Activated T-cell treated with anti-CD3 and anti-CD28 coated beads, Interleukin-2, amount 50 U/mL, for 4 hours (primary cell): ENCODE measurements around the gene NCOA5. TPM values are rescaled to one million over a fixed set of nuclear protein-coding genes. Genes with fewer than 3 reads are reported as not detected.

ENCODE experiments used
- ATAC-seq, 2 donors: fragments of 200-7000 bp; cut with Tn5 transposase; one replicate each; pipeline ENCODE4 v1.10.0; 2021
- DNase-seq: peaks from one replicate; pipeline ENCODE4 v3.0.0-alpha.2; 2020
- H3K27me3 Mint-ChIP-seq: one replicate; pipeline ENCODE4 v1.8.0; 2021; ENCODE audit warnings: low read depth, mixed read lengths
- H3K36me3 Mint-ChIP-seq: one replicate; pipeline ENCODE4 v1.8.0; 2022; ENCODE audit warnings: mixed read lengths; ENCODE audit not compliant: insufficient read depth
- H3K4me1 Mint-ChIP-seq: one replicate; pipeline ENCODE4 v1.8.0; 2021; ENCODE audit warnings: low read depth, mixed read lengths
- H3K4me3 Mint-ChIP-seq: one replicate; pipeline ENCODE4 v1.8.0; 2021; ENCODE audit warnings: mild to moderate bottlenecking, moderate library complexity, mixed read lengths
- H3K9me3 Mint-ChIP-seq: one replicate; pipeline ENCODE4 v1.8.0; 2021; ENCODE audit warnings: mixed read lengths
- total RNA-seq, 3 donors: library from RNA; stranded (reverse); gene quantifications; one replicate each; pipeline ENCODE4 v1.2.1, GENCODE V29; 2021

Gene NCOA5
- total RNA-seq, 3 donors from 2014 or later = 38.2 to 45.0 (median 43.3) TPM

DNA sequence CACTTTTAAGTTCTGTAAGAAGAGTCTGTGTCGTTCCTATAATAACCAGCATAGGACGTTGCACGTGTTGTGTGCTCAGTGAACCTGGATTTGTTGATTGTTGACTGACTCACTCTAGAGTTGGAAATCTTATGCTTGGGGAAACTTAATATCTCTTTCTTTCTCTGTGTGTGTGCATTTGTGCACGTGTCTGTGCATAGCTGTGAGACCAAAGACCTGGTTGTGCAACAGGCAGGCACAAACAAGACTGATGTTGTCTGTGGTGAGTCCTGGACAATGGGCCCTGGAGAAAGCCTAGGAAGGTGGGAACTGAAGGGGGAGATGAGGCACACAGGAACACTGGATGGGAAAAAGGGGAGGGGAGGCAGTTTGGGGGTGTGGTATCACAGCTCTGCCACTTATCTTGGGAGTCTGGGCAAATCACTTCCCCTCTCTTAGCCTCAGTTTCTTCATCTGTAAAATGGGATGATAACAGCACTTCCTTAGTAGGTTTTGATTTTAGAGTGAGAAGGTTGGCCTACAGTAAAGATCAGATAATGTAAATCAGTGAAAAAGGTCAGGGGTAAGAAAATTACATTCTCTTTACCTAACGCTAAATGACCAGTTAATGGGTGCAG is 36.8 kb upstream of the NCOA5 start:
- H3K9me3 Mint-ChIP-seq = no peaks in the 10 kb centered on the region
- H3K36me3 Mint-ChIP-seq = peaks cover 7% of the 10 kb centered on the region
- H3K4me1 Mint-ChIP-seq = no peaks in the 10 kb centered on the region
- ATAC-seq (no peak), DNase-seq (no peak)
- peaks cover 14% of the 10 kb centered on the region for H3K27me3 Mint-ChIP-seq
- H3K4me3 Mint-ChIP-seq = no peak overlapping the region

DNA sequence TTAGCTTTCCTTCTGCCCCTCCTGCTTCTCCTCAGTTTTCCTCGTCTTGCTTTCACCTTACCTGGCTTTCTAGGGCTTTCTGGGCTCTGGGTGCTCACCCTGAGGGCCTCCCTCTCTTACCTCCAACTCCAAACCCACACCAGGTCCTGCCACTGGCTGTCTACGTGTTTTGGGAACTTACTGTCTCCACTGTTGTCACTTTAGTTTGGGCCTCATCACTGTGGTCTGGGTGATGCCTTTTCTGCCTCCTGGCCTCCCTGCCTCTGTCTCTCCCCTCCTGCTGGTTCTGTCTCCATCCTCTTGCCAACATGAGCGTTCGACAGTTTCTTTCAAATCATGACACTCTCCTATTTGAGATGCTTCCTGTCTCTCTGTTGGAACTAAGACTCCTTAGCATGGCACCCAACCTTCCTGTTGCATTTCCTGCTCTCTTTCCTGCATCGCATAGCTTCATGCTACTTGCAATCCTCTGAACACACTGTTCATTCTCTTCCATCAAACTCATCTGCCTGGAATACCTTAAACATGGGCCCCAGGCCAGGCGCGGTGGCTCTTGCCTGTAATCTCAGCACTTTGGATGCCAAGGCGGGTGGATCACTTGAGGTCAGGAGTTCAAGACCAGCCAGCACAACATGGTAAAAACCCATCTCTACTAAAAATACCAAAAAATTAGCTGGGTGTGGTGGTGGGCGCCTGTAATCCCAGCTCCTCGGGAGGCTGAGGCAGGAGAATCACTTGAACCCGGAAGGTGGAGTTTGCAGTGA is 33.9 kb upstream of the NCOA5 start:
- DNase-seq = no peak
- Mint-ChIP-seq H3K4me1 (peaks cover 7% of the 10 kb centered on the region), H3K27me3 (peaks cover 3% of the 10 kb centered on the region), H3K9me3 (no peaks in the 10 kb centered on the region), H3K36me3 (peaks cover 7% of the 10 kb centered on the region), H3K4me3 (no peak overlapping the region)
- ATAC-seq = no peak

DNA sequence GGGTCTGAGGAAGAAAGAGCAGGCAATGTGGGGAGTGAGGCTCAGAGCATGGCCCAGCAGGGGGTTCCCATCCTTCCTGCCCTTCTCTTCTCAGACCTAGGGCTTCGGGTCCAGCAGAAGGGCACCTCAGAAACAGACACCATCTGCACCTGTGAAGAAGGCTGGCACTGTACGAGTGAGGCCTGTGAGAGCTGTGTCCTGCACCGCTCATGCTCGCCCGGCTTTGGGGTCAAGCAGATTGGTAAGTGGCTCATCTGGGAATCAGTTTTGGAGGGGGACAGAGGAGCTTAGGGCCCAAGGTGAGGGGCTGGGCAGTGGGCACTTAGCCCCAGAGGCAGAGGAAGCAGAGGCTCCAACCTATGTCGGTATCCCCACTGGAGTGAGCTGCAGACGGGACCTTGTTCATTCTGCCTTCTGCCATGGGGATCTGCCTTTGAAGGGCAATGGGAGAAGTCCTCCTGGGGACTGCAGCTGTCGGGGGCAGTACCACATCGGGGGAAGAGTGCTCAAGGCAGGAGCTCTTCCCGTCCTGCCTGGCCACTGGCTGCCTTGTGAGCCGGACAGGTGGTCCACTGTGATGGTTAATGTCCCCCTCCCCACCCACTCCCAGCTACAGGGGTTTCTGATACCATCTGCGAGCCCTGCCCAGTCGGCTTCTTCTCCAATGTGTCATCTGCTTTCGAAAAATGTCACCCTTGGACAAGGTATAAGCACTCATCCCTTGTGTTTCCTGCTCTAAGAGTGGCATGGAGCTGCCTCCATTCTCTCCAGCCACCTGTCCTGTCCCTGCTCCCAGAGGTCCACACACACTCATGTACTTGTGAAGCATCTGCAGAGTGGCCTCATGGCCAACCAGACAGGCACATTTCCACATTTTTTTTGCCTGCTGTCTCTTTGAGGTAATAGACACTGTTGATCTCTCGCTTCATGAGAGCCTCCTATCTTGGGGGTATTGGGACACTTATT is 33.0 kb upstream of the NCOA5 start:
- Mint-ChIP-seq H3K9me3 (no peaks in the 10 kb centered on the region), H3K27me3 (peaks cover 3% of the 10 kb centered on the region), H3K4me3 (no peak overlapping the region), H3K36me3 (peaks cover 7% of the 10 kb centered on the region), H3K4me1 (peaks cover 12% of the 10 kb centered on the region)
- DNase-seq = no peak
- no peak for ATAC-seq

DNA sequence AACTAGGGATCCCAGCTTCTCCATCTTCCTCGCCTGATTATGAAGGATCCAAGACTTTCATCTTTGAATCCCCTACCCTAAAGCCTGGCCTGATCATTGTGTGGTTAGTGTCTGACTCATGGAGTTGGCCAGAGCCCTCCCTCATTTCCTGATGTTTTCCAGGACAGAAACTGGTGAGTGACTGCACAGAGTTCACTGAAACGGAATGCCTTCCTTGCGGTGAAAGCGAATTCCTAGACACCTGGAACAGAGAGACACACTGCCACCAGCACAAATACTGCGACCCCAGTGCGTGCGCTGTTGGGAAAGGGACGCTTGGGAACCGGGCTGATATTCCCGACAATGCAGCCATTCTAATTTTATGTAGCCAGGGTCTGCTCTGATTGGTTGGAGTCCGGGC is 32.3 kb upstream of the NCOA5 start:
- ATAC-seq (no peak), DNase-seq (no peak)
- Mint-ChIP-seq H3K27me3 (peaks cover 3% of the 10 kb centered on the region), H3K9me3 (no peaks in the 10 kb centered on the region), H3K36me3 (peaks cover 3% of the 10 kb centered on the region), H3K4me3 (no peak overlapping the region), H3K4me1 (peaks cover 16% of the 10 kb centered on the region)

DNA sequence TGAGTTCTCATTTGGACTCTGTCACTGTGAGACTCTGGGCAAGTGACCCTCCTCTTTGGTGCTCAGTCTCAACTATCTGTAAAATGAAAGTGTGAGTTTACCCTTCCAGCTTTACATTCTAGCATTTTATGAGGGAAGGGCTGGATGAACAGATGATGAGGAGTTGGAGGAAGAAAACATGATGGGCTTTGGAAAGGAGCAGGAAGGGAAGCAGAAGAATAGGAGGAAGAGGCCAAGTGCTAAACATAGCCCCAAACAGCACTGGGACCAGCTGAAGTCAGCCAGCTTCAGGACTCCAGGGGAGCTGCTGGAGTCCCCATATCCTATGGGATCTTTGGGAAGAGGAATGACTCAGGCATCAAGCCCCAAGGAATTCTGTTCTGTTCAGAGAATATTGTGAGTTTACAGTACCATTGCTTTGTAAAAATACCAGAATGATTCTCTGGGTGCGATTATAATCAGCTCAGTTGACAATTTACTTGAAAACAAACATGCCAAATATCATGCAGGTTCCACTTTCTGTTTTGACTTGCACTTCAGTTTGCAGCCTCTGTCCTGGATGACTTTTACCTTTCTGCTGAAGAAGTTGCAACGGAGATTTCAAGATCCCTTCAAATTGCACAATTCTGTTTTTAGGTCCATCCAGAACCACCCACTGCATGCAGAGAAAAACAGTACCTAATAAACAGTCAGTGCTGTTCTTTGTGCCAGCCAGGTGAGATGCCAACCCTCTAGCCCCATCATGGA is 31.6 kb upstream of the NCOA5 start:
- no peak for DNase-seq
- no peak for ATAC-seq

DNA sequence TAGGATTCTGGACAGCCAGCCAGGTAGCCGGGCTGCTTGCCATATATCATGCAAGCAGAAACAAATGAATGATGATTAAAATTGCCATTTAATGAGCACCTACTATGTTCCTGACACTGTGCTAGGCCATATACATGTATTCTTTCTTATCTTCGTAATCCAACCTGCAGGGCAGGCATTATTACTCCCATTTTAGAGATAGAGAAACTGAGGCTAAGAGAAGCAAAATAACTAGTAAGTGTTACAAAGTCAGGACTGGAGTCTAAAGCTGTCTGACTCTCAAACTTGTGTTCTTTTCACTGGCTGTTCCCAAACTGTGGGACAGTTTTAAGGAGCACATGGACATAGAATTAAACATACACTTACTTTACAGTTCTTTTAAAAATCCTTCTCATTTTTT is 30.4 kb upstream of the NCOA5 start:
- Mint-ChIP-seq H3K36me3 (peaks cover 3% of the 10 kb centered on the region), H3K27me3 (peaks cover 2% of the 10 kb centered on the region), H3K4me1 (peaks cover 16% of the 10 kb centered on the region), H3K9me3 (no peaks in the 10 kb centered on the region), H3K4me3 (peak overlapping the region; percentile 95)
- DNase-seq (no peak), ATAC-seq (no peak)

More for the DNA sequence above, 31.6 kb upstream of the NCOA5 start:
- Mint-ChIP-seq H3K4me1 (peaks cover 16% of the 10 kb centered on the region), H3K36me3 (peaks cover 3% of the 10 kb centered on the region), H3K9me3 (no peaks in the 10 kb centered on the region), H3K4me3 (peak overlapping the region; percentile 31), H3K27me3 (no peaks in the 10 kb centered on the region)

DNA sequence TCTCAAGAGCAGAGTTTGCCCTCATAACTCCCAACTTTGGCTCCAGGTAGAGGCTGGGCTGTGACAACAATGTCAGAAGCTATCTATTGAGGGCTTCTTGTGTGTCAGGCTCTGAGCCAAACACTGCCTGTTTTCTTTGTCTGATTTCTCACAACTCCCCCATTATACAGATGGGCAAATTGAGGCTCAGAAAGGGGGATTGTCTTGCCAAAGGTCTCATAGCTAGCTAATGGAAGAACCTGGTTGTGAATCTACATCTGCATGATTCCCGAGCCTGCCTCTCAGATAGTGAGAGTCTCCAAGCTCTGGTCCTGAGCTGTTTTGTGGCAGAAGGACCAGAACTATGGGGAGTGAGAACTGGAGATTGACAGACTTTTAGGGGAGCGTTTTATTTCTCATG is 29.8 kb upstream of the NCOA5 start:
- Mint-ChIP-seq H3K27me3 (peaks cover 2% of the 10 kb centered on the region), H3K4me3 (peak overlapping the region; percentile 95)

DNA sequence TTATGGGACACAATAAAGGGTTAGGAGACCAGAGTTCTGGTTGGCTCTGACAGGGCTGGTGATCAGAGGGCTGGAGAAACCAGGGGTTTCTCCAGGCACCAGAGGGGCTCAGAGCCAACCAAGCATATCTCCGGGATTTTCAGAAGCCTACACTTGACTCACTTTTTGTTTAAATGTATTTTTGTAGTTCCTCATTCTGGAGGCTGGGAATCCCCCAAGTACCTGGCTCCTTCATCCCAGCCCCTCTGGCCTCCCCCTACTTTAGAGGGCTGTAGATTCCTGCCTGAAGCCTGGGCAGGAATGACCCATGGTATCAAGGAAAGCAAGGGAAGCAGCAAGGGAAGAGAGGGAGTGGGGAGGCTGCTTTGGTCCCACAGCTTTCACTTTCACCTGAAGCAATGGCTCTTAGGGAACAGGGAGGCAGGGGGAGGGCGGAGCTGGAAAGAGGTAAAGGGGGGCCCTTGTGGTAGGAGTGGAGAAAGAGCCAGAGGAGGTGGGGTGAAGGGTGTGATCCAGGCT is 29.3 kb upstream of the NCOA5 start:
- peak overlapping the region; percentile 95 for H3K4me3 Mint-ChIP-seq
- no peaks in the 10 kb centered on the region for H3K9me3 Mint-ChIP-seq
- ATAC-seq = no peak
- no peak for DNase-seq
- H3K27me3 Mint-ChIP-seq = peaks cover 2% of the 10 kb centered on the region
- peaks cover 16% of the 10 kb centered on the region for H3K4me1 Mint-ChIP-seq
- no peaks in the 10 kb centered on the region for H3K36me3 Mint-ChIP-seq

More for the DNA sequence above, 29.8 kb upstream of the NCOA5 start:
- ATAC-seq (no peak), DNase-seq (no peak)
- Mint-ChIP-seq H3K4me1 (peaks cover 16% of the 10 kb centered on the region), H3K9me3 (no peaks in the 10 kb centered on the region), H3K36me3 (peaks cover 3% of the 10 kb centered on the region)

DNA sequence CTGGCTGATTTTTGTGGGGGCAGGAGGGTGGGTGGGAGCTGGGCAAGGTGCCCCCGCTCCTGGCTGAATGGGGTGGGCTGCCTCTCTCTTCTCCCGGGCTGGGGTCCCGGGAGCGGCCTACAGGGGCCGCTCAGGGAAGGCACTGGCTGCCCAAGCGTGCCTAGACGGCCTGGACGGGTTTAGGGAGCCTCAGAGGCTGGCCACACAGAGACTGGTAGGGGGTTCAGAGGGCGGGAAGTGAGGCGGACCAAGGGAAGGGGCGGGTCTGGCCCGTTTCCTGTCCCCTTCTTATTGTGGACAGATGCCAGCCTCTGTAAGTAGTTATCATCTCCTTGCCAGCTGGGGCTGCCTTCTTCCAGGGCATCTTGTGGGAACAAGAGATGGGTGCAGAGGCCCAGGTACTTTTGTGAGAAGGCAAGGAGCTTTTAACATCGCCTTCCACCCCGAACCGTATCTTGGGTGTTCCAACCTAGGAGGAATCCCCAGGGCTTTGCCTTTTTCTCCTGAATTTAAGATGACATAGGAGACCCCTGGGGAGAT is 28.8 kb upstream of the NCOA5 start:
- Mint-ChIP-seq H3K4me3 (peak overlapping the region; percentile 95), H3K4me1 (peaks cover 16% of the 10 kb centered on the region), H3K9me3 (no peaks in the 10 kb centered on the region), H3K36me3 (no peaks in the 10 kb centered on the region), H3K27me3 (peaks cover 2% of the 10 kb centered on the region)
- ATAC-seq (peak; percentile 46 to 49), DNase-seq (no peak)

DNA sequence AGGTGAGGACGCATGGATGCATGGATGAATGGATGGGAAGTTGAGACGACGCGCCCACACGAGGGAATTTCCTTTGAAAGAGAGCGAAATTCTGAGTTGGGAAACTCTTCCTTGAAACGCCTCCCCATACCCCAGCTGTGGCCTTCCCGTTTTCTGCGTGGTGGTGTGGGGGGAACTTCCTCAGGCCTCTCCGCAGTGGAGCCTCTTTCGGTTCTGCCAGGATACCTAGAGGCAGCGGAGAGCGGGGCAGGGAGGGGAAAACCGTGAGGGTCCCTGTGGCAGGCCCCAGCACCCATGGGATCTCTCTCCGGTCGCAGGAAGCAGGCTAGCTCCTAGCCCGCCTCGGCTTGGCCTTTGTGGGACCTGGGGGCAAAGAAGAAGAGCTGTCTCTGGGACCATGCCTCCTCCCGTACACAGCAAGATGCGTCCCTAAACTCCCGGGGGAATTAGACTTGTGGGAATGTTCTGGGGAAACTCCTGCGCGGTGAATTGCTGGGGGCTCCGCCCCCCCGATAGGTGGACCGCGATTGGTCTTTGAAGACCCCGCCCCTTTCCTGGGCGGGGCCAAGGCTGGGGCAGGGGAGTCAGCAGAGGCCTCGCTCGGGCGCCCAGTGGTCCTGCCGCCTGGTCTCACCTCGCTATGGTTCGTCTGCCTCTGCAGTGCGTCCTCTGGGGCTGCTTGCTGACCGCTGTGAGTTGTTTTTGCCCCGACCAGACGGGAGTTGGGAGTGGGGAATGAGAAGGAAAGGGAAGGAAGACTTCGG is 28.1 kb upstream of the NCOA5 start, which contains the start of gene CD40:
Gene CD40 (plus strand): TSS at position 611 of the 764 bp plus-strand sequence. CDS start 30 bp downstream, at position 641.
- ATAC-seq = peak; percentile 93 to 96

DNA sequence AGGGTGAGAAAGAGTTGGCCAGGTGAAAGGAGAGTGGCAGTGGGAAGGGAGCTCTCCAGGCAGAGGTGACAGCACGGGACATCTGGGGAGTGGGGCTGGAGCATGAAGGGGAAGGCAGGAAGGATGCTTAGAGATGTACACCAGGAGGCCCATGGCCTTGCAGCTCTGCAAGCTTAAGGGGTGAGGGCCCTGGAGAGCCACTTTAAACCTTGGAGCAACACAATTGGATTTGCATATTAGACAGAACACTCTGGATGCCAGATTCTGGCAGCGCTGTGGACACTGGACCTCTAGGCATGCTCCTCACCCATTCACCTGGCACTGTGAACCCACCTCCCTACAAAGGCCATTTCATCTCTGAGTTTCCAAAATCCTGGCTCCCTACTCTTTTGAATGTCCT is 24.7 kb upstream of the NCOA5 start:
- no peak for DNase-seq
- Mint-ChIP-seq H3K27me3 (peaks cover 15% of the 10 kb centered on the region), H3K4me1 (peaks cover 18% of the 10 kb centered on the region), H3K36me3 (no peaks in the 10 kb centered on the region), H3K9me3 (no peaks in the 10 kb centered on the region), H3K4me3 (no peak overlapping the region)
- ATAC-seq = no peak

More for the DNA sequence above, 28.1 kb upstream of the NCOA5 start, which contains the start of gene CD40:
- peak within 1 kb of the TSS; percentile 95 for H3K4me3 Mint-ChIP-seq
- no peaks in the 10 kb centered on the region for H3K9me3 Mint-ChIP-seq
- peaks cover 16% of the 10 kb centered on the region for H3K4me1 Mint-ChIP-seq
- no peaks in the 10 kb centered on the region for H3K36me3 Mint-ChIP-seq
- peaks cover 2% of the 10 kb centered on the region for H3K27me3 Mint-ChIP-seq
- peak; percentile 64 for DNase-seq

DNA sequence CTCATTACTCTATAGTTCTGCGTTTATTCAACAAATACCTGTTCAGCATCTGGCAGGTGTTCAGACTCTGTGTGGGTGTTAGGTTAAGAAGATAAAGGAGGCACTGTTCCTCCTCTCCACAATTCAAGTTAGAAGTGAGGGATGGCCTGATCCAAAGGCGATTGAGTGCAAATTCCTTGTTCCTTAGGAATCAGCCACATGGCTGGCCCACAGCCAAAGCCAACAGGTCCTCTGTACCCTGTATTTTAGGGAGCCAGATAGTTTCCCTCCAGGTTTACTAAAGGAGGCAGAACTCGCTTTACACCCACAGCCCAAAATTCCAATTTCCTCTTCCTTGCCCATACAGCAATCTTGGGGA is 23.3 kb upstream of the NCOA5 start:
- H3K36me3 Mint-ChIP-seq = no peaks in the 10 kb centered on the region
- no peak overlapping the region for H3K4me3 Mint-ChIP-seq
- ATAC-seq (no peak), DNase-seq (no peak)
- H3K27me3 Mint-ChIP-seq = peaks cover 25% of the 10 kb centered on the region
- H3K4me1 Mint-ChIP-seq = peaks cover 13% of the 10 kb centered on the region
- H3K9me3 Mint-ChIP-seq = no peaks in the 10 kb centered on the region
